Measurements from ENCODE around the gene SH3YL1. TPM values are rescaled to one million over a fixed set of nuclear protein-coding genes. Genes with fewer than 3 reads are reported as not detected.
A peak's percentile ranks its signal among the peaks of the same experiment; 100 is the strongest.

Gene SH3YL1
- total and polyA plus RNA-seq, 7 donors: 7.7 to 10.0 (median 9.2) TPM

DNA sequence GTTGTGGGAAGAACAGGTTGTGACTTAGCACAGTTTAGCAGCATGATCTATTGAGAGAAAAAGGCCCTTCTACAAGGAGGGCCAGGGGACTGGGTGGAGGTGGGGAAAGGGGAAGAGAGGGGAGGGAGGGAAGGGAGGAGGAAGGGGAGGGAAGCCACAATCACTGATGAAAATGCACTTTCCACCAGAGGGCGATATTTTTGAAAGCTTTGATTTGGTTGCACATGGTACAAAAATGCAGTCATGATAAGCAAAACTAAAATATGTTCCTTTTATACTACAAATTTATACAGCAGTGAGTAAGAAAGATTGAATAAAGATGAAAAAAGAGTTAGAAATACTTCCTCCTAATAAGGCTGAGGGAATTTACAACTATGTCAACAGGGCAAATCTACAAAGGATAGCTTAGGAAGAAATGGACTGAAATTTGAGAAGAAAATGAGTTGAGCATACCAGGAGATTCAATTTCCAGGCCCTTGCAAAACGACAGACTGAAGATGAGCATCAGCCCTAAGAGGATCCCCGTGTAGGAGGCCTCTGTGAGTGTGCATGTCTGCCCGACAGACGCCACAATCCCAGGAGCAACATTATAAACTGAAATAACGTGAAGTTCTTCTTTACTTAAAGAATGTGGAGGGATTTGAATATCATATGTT lies 17.2 kb downstream of the SH3YL1 start:
- Histone ChIP-seq H3K27me3 (ENCODE audit: insufficient read depth in 3 of 3, low read length in 2 of 3) (no peaks in the 10 kb centered on the region), H3K9me3 (peaks cover 8% of the 10 kb centered on the region), H3K36me3 (ENCODE audit: insufficient read depth in 1 of 2, low read depth in 1 of 2) (peaks cover 4 to 87% of the 10 kb centered on the region in 2 donors), H3K4me1 (no peaks in the 10 kb centered on the region), H3K4me3 (no peak overlapping the region), H3K27ac (no peak overlapping the region)
- ATAC-seq (no peak), DNase-seq (no peak)
- TF ChIP-seq, protein P1, sequence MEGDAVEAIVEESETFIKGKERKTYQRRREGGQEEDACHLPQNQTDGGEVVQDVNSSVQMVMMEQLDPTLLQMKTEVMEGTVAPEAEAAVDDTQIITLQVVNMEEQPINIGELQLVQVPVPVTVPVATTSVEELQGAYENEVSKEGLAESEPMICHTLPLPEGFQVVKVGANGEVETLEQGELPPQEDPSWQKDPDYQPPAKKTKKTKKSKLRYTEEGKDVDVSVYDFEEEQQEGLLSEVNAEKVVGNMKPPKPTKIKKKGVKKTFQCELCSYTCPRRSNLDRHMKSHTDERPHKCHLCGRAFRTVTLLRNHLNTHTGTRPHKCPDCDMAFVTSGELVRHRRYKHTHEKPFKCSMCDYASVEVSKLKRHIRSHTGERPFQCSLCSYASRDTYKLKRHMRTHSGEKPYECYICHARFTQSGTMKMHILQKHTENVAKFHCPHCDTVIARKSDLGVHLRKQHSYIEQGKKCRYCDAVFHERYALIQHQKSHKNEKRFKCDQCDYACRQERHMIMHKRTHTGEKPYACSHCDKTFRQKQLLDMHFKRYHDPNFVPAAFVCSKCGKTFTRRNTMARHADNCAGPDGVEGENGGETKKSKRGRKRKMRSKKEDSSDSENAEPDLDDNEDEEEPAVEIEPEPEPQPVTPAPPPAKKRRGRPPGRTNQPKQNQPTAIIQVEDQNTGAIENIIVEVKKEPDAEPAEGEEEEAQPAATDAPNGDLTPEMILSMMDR (IDR thresholded peaks at IDR 0.05): peak; percentile 49
- intact Hi-C loops (cut with DNase I): loop anchor here in 1 of 2 donors (5.0 to 10.0 kb wide), 2 partner anchors 41 to 388 kb away; partner anchors contain the start of gene ALKAL2
- 62 to 68% (median 65%) methylated on average over 6 of the region's 6 CpGs for WGBS, 3 donors

DNA sequence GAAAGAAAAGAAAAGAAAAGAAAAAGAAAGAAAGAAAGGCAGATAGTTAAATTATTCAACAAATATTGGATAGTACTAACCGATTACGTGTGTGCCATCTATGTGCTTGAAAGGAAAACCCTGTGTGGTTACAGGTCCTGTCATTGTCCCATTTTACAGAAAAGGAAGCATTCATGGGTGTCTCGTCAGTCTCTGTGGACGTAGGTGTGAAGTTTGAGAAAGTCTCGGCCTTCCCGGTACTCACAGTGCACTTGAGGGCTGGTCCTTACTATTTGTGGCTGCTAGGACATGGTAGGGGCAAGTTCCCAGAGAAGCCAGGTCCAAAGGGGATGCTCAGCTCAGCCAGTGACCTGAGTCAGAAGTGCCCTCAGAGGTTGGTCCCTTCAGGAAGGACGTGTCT lies 19.3 kb downstream of the SH3YL1 start:
- Histone ChIP-seq H3K4me1 (no peaks in the 10 kb centered on the region), H3K9me3 (peaks cover 8% of the 10 kb centered on the region), H3K4me3 (no peak overlapping the region), H3K36me3 (ENCODE audit: insufficient read depth in 1 of 2, low read depth in 1 of 2) (peaks cover 6 to 80% of the 10 kb centered on the region in 2 donors), H3K27ac (no peak overlapping the region), H3K27me3 (ENCODE audit: insufficient read depth in 3 of 3, low read length in 2 of 3) (no peaks in the 10 kb centered on the region)
- WGBS, 3 donors: 95 to 97% (median 95%) methylated on average over 7 of the region's 7 CpGs
- intact Hi-C loops (cut with DNase I): loop anchor here in 1 of 2 donors (10.0 kb wide), 1 partner anchor 390 kb away; no protein-coding TSS in a partner anchor
- TF ChIP-seq, protein P1 (IDR thresholded peaks at IDR 0.05): no peak
- DNase-seq: no peak
- no peak for ATAC-seq

DNA sequence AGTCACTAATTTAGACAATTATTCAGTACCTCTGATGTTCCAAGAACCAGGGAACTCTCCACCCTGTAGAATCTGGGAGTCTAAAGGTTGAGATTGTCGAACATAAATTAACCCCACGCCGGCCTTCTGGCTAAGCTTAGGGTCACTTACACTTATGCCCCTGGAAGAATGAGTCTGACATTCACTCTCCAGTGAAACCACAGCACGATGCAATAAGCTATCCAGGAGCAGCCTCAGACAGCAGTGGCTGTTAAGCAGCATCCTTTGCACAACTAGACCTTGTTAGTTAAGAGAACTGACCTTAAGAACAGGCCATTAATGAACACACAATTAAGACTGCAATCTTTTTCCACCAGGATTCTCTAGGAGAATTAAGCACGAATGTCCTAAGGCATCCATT lies 25.0 kb downstream of the SH3YL1 start:
- H3K4me1 ChIP-seq: no peaks in the 10 kb centered on the region
- DNase-seq: no peak
- H3K4me3 ChIP-seq: no peak overlapping the region
- 75 to 89% (median 77%) methylated on average over 5 of the region's 5 CpGs for WGBS, 3 donors
- H3K9me3 ChIP-seq: peaks cover 8% of the 10 kb centered on the region
- intact Hi-C loops (cut with DNase I): no loop called here
- TF ChIP-seq, protein P1 (IDR thresholded peaks at IDR 0.05): no peak
- H3K27me3 ChIP-seq (ENCODE audit: insufficient read depth in 3 of 3, low read length in 2 of 3): no peaks in the 10 kb centered on the region
- no peak for ATAC-seq
- H3K27ac ChIP-seq: no peak overlapping the region
- H3K36me3 ChIP-seq (ENCODE audit: insufficient read depth in 1 of 2, low read depth in 1 of 2): peaks cover 6 to 48% of the 10 kb centered on the region in 2 donors

DNA sequence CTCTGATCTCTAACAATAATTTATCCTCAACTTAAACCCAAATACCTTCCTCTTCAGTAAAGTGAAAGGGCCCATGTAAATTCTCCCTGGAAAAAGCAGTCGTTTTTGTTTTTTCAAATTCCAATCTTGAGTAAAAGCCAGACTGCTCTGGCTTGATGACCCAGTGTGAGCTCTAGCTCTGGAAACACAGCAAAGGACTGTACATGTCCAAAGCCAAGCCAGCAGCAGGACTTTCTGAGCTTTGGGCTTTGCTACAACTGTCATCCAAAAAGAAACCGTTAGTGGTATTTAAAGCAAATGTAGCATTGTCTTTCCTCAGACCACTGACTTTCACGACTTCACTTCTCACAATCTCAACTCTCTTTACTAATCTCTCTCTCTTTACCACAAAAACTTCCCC lies 25.4 kb downstream of the SH3YL1 start:
- Histone ChIP-seq H3K4me1 (no peaks in the 10 kb centered on the region), H3K36me3 (ENCODE audit: insufficient read depth in 1 of 2, low read depth in 1 of 2) (peaks cover 2 to 46% of the 10 kb centered on the region in 2 donors), H3K27ac (no peak overlapping the region), H3K4me3 (no peak overlapping the region), H3K9me3 (peaks cover 8% of the 10 kb centered on the region), H3K27me3 (ENCODE audit: insufficient read depth in 3 of 3, low read length in 2 of 3) (no peaks in the 10 kb centered on the region)
- TF ChIP-seq, protein P1 (IDR thresholded peaks at IDR 0.05): no peak
- intact Hi-C loops (cut with DNase I): no loop called here
- DNase-seq (no peak), ATAC-seq (no peak)
- 44 to 71% (median 52%) methylated on average over 3 of the region's 3 CpGs for WGBS, 3 donors

DNA sequence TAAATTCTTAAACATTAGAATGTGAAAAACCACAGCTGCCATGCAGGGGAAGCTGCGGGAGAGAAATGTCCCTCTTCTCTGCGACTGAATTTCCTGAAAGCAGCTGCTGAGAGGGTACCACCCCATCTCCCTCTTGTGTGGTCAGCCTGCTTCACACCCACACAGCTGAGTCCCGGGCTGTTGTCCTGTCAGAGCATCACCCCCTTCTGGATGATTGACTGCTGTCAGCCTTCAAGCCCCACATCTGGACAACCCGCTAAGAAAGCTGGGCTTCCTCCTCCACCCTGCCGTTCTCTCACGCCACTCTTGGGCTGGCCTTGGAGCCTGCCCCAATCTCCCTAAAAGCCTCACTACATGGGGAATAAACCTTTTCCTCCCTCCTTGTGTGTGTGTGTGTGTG lies 26.0 kb downstream of the SH3YL1 start:
- peaks cover 2 to 46% of the 10 kb centered on the region in 2 donors for H3K36me3 ChIP-seq (ENCODE audit: insufficient read depth in 1 of 2, low read depth in 1 of 2)
- H3K4me1 ChIP-seq: no peaks in the 10 kb centered on the region
- intact Hi-C loops (cut with DNase I): no loop called here

More for the DNA sequence above, 26.0 kb downstream of the SH3YL1 start:
- H3K4me3 ChIP-seq: no peak overlapping the region
- TF ChIP-seq, protein P1 (IDR thresholded peaks at IDR 0.05): no peak
- 75 to 84% (median 78%) methylated on average over 6 of the region's 6 CpGs for WGBS, 3 donors
- no peaks in the 10 kb centered on the region for H3K27me3 ChIP-seq (ENCODE audit: insufficient read depth in 3 of 3, low read length in 2 of 3)
- peaks cover 8% of the 10 kb centered on the region for H3K9me3 ChIP-seq
- no peak overlapping the region for H3K27ac ChIP-seq
- ATAC-seq (no peak), DNase-seq (no peak)

Measured in psoas muscle (tissue), 8 donors.